ENCODE data around the gene APEH.

APEH gene

GRCh38 chr3:49629866-49630265, 44.3 kb upstream of the APEH start:
- H3K4me3 ChIP-seq (ENCODE audit: low read length): no peak overlapping the region
- no peak for TF ChIP-seq CTCF (IDR thresholded peaks at IDR 0.05; ENCODE audit: insufficient read depth, low read depth, low read length, missing control alignments)
- no peak for DNase-seq (ENCODE audit: low read depth)

- TF ChIP-seq CTCF (IDR thresholded peaks at IDR 0.05; ENCODE audit: insufficient read depth, low read depth, low read length, missing control alignments): no peak
- DNase-seq (ENCODE audit: low read depth): no peak
- H3K4me3 ChIP-seq (ENCODE audit: low read length): no peak overlapping the region
These were observed 43.4 kb upstream of the APEH start for GRCh38 chr3:49630784-49631183.

- DNase-seq (ENCODE audit: low read depth): no peak
- TF ChIP-seq CTCF (IDR thresholded peaks at IDR 0.05; ENCODE audit: insufficient read depth, low read depth, low read length, missing control alignments): no peak
- no peak overlapping the region for H3K4me3 ChIP-seq (ENCODE audit: low read length)
These were observed 39.4 kb upstream of the APEH start for GRCh38 chr3:49634736-49635135.

- no peak for TF ChIP-seq CTCF (IDR thresholded peaks at IDR 0.05; ENCODE audit: insufficient read depth, low read depth, low read length, missing control alignments)
- DNase-seq (ENCODE audit: low read depth): peak; percentile 90
- no peak overlapping the region for H3K4me3 ChIP-seq (ENCODE audit: low read length)
These were observed 37.1 kb upstream of the APEH start for GRCh38 chr3:49636883-49637609.

GRCh38 chr3:49638445-49638844, 35.7 kb upstream of the APEH start:
- no peak for TF ChIP-seq CTCF (IDR thresholded peaks at IDR 0.05; ENCODE audit: insufficient read depth, low read depth, low read length, missing control alignments)
- DNase-seq (ENCODE audit: low read depth): peak; percentile 80
- no peak overlapping the region for H3K4me3 ChIP-seq (ENCODE audit: low read length)

GRCh38 chr3:49639551-49639950, 34.6 kb upstream of the APEH start:
- H3K4me3 ChIP-seq (ENCODE audit: low read length): no peak overlapping the region
- TF ChIP-seq CTCF (IDR thresholded peaks at IDR 0.05; ENCODE audit: insufficient read depth, low read depth, low read length, missing control alignments): no peak
- DNase-seq (ENCODE audit: low read depth): no peak

- no peak overlapping the region for H3K4me3 ChIP-seq (ENCODE audit: low read length)
- TF ChIP-seq CTCF (IDR thresholded peaks at IDR 0.05; ENCODE audit: insufficient read depth, low read depth, low read length, missing control alignments): no peak
- no peak for DNase-seq (ENCODE audit: low read depth)
These were observed 32.9 kb upstream of the APEH start for GRCh38 chr3:49641292-49641691.

All from epithelial cell of esophagus (primary cell).